H1 (cell line): ENCODE measurements around the gene PGLYRP4. TPM values are rescaled to one million over a fixed set of nuclear protein-coding genes. Genes with fewer than 3 reads are reported as not detected.

ENCODE experiments used
- CTCF ChIA-PET: fragments of 300-600 bp; sonication (Branson Sonifier 250); formaldehyde crosslinking; loops from one replicate; lab custom pipeline; 2021; ENCODE audit not compliant: partially characterized antibody; lab: Charles Lee
- POLR2A ChIA-PET: fragments of 300-600 bp; sonication (Branson Sonifier 250); formaldehyde crosslinking; loops from one replicate; lab custom pipeline; 2021; ENCODE audit warnings: inconsistent platforms; ENCODE audit not compliant: partially characterized antibody; lab: Charles Lee
- DNase-seq, 2 experiments: peaks; one replicate each; pipeline versions ENCODE4 v3.0.0 to v3.0.0-alpha.2; 2010 to 2022; ENCODE audit warnings: low spot score in 2 of 2, low read depth in 1 of 2, mixed read lengths in 1 of 2
- FAIRE-seq: peaks from 2 replicates; lab custom pipeline; 2011; peaks lifted over from hg19 to GRCh38; lab: Jason Lieb, UNC
- H2AFZ ChIP-seq: 2 replicates; pipeline ENCODE4 v1.8.1; 2012; ENCODE audit warnings: low read length, inconsistent platforms
- H2AK5ac ChIP-seq: 2 replicates; pipeline ENCODE4 v1.6.1; 2013; ENCODE audit warnings: low read depth, low read length
- H2BK120ac ChIP-seq: replicated peaks from 2 replicates; pipeline ENCODE3; 2013; ENCODE audit warnings: low read depth, low read length, inconsistent platforms
- H2BK12ac ChIP-seq: 2 replicates; pipeline ENCODE4 v1.6.1; 2013; ENCODE audit warnings: low read depth, low read length
- H2BK15ac ChIP-seq: 2 replicates; pipeline ENCODE4 v1.6.1; 2013; ENCODE audit warnings: low read length
- H2BK20ac ChIP-seq: 2 replicates; pipeline ENCODE4 v1.6.1; 2013; ENCODE audit warnings: low read length
- H2BK5ac ChIP-seq: 2 replicates; pipeline ENCODE4 v1.6.1; 2013; ENCODE audit warnings: low read depth, low read length
- H3K14ac ChIP-seq: 2 replicates; pipeline ENCODE4 v1.6.1; 2013; ENCODE audit warnings: inconsistent platforms; ENCODE audit not compliant: insufficient read length
- H3K18ac ChIP-seq: 2 replicates; pipeline ENCODE4 v1.6.1; 2013; ENCODE audit warnings: low read length; ENCODE audit errors: extremely low read depth
- H3K23ac ChIP-seq: 2 replicates; pipeline ENCODE4 v1.6.1; 2013; ENCODE audit warnings: inconsistent platforms; ENCODE audit not compliant: insufficient read length
- H3K23me2 ChIP-seq: 2 replicates; pipeline ENCODE4 v1.6.1; 2013; ENCODE audit warnings: low read depth, low read length
- H3K27ac ChIP-seq: 2 replicates; pipeline ENCODE4 v1.6.1; 2011; ENCODE audit warnings: low read depth, low read length, inconsistent platforms
- H3K27me3 ChIP-seq, 4 experiments: replicated peaks in 1 of 4; 1 replicate in 1 of 4; 2 replicates in 3 of 4; pipeline versions ENCODE4 v1.6.1 to v1.8.1; 2011 to 2013; ENCODE audit warnings: low read length in 3 of 4, mild to moderate bottlenecking in 3 of 4, inconsistent platforms in 2 of 4, mixed read lengths in 2 of 4, moderate library complexity in 1 of 4; ENCODE audit not compliant: control insufficient read depth in 3 of 4, insufficient read depth in 3 of 4; ENCODE audit errors: extremely low read depth in 1 of 4
- H3K36me3 ChIP-seq, 4 experiments: 2 replicates each; pipeline versions ENCODE4 v1.6.1 to v1.8.1; 2011 to 2013; ENCODE audit warnings: mild to moderate bottlenecking in 4 of 4, low read length in 3 of 4, moderate library complexity in 2 of 4, control low read depth in 1 of 4, inconsistent platforms in 1 of 4; ENCODE audit not compliant: insufficient read depth in 4 of 4, control insufficient read depth in 2 of 4
- H3K4ac ChIP-seq: replicated peaks from 2 replicates; pipeline ENCODE3; 2013; ENCODE audit warnings: low read length, low read depth, mixed read lengths, inconsistent platforms; ENCODE audit not compliant: insufficient read length
- H3K4me1 ChIP-seq, 4 experiments: replicated peaks in 1 of 4; 1 replicate in 1 of 4; 2 replicates in 3 of 4; pipeline versions ENCODE4 v1.6.1 to v1.8.1; 2011 to 2013; ENCODE audit warnings: low read length in 3 of 4, inconsistent platforms in 2 of 4, mixed read lengths in 1 of 4; ENCODE audit not compliant: insufficient read depth in 4 of 4, control insufficient read depth in 3 of 4
- H3K4me2 ChIP-seq, 2 experiments: 2 replicates each; pipeline versions ENCODE4 v1.6.1 to v1.8.1; 2011 to 2013; ENCODE audit warnings: low read depth in 2 of 2, low read length in 2 of 2, control low read depth in 1 of 2, inconsistent platforms in 1 of 2, mild to moderate bottlenecking in 1 of 2; ENCODE audit not compliant: insufficient read depth in 1 of 2
- H3K4me3 ChIP-seq, 4 experiments: fragments of 200-600, 300-600 bp in 1 of 4; sonication (generic), shearing (Covaris generic), sonication (Bioruptor Twin) in 1 of 4; 2 replicates each; pipeline versions ENCODE4 v1.5.1 to v1.8.1; 2011 to 2016; ENCODE audit warnings: low read length in 4 of 4, low read depth in 3 of 4, control low read depth in 2 of 4, inconsistent platforms in 2 of 4, mild to moderate bottlenecking in 2 of 4, mixed read lengths in 1 of 4, moderate library complexity in 1 of 4; ENCODE audit not compliant: insufficient read depth in 2 of 4; ENCODE audit errors: extremely low read depth in 1 of 4
- H3K56ac ChIP-seq: replicated peaks from 2 replicates; pipeline ENCODE3; 2013; ENCODE audit warnings: low read depth, mild to moderate bottlenecking, mixed read lengths, low read length, inconsistent platforms; ENCODE audit not compliant: insufficient read length
- H3K79me1 ChIP-seq: 2 replicates; pipeline ENCODE4 v1.6.1; 2013; ENCODE audit warnings: low read depth, low read length, control low read depth
- H3K79me2 ChIP-seq, 2 experiments: 2 replicates each; pipeline versions ENCODE4 v1.6.1 to v1.8.1; 2012 to 2013; ENCODE audit warnings: low read length in 2 of 2, mild to moderate bottlenecking in 2 of 2, inconsistent platforms in 1 of 2; ENCODE audit not compliant: insufficient read depth in 2 of 2, control insufficient read depth in 1 of 2
- H3K9ac ChIP-seq, 4 experiments: replicated peaks in 1 of 4; 1 replicate in 1 of 4; 2 replicates in 3 of 4; pipeline versions ENCODE4 v1.6.1 to v1.8.1; 2011 to 2013; ENCODE audit warnings: low read depth in 3 of 4, low read length in 3 of 4, control low read depth in 2 of 4, mild to moderate bottlenecking in 2 of 4, moderate library complexity in 2 of 4, inconsistent platforms in 1 of 4; ENCODE audit errors: extremely low read depth in 1 of 4
- H3K9me3 ChIP-seq, 2 experiments: 2 replicates each; pipeline versions ENCODE4 v1.6.1 to v1.8.1; 2012 to 2013; ENCODE audit warnings: mild to moderate bottlenecking in 2 of 2, moderate library complexity in 2 of 2, control low read depth in 1 of 2, inconsistent platforms in 1 of 2, low read depth in 1 of 2, low read length in 1 of 2, mixed read lengths in 1 of 2; ENCODE audit not compliant: insufficient read depth in 2 of 2
- H4K20me1 ChIP-seq, 2 experiments: replicated peaks in 1 of 2; 2 replicates each; pipeline versions ENCODE3 to v1.8.1; 2011 to 2013; ENCODE audit warnings: inconsistent platforms in 2 of 2, low read length in 2 of 2, mild to moderate bottlenecking in 1 of 2; ENCODE audit not compliant: insufficient read depth in 2 of 2, control insufficient read depth in 1 of 2
- H4K5ac ChIP-seq: 2 replicates; pipeline ENCODE4 v1.6.1; 2013; ENCODE audit warnings: low read length, low read depth, mixed read lengths, inconsistent platforms; ENCODE audit not compliant: insufficient read length
- H4K8ac ChIP-seq: 2 replicates; pipeline ENCODE4 v1.8.0; 2013; ENCODE audit warnings: mild to moderate bottlenecking, moderate library complexity, low read length, inconsistent platforms; ENCODE audit not compliant: insufficient read depth; ENCODE audit errors: extremely low read depth
- H4K91ac ChIP-seq: replicated peaks from 2 replicates; pipeline ENCODE3; 2013; ENCODE audit warnings: low read length, mixed read lengths, inconsistent platforms; ENCODE audit not compliant: insufficient read length
- ASH2L ChIP-seq: fragments of 200-600, 300-600 bp; sonication (generic); IDR thresholded peaks from one replicate; pipeline ENCODE4 v1.7.1; 2017; ENCODE audit warnings: low read length
- CHD1 ChIP-seq: IDR thresholded peaks from 2 replicates; pipeline ENCODE4 v1.6.1; 2012; ENCODE audit warnings: low read depth, low read length, improper control_type of control experiment
- CHD2 ChIP-seq: IDR thresholded peaks from 2 replicates; pipeline ENCODE4 v1.6.1; 2012; ENCODE audit warnings: low read length, improper control_type of control experiment
- EGR1 ChIP-seq: IDR thresholded peaks from 2 replicates; pipeline ENCODE4 v1.6.1; 2011; ENCODE audit warnings: low read depth, low read length, borderline replicate concordance
- NANOG ChIP-seq: IDR thresholded peaks from 2 replicates; pipeline ENCODE4 v1.6.1; 2011; ENCODE audit warnings: low read length, low read depth, mild to moderate bottlenecking, inconsistent platforms; ENCODE audit not compliant: insufficient read depth, poor library complexity, severe bottlenecking
- NRF1 ChIP-seq: IDR thresholded peaks from 2 replicates; pipeline ENCODE4 v1.6.1; 2011; ENCODE audit warnings: mild to moderate bottlenecking, low read depth, low read length, improper control_type of control experiment
- SP1 ChIP-seq: IDR thresholded peaks from 2 replicates; pipeline ENCODE4 v1.6.1; 2011; ENCODE audit warnings: low read depth, low read length
- TAF7 ChIP-seq: optimal IDR thresholded peaks from 2 replicates; pipeline ENCODE3; 2011; ENCODE audit warnings: low read depth, mild to moderate bottlenecking, inconsistent platforms, low read length, moderate library complexity, borderline replicate concordance
- WGBS, 2 experiments: shearing (Covaris generic) in 1 of 2; methylation state at CpG; one replicate each; pipeline versions ENCODE4 v1.1.6 to v1.1.7; 2013 to 2015; ENCODE audit warnings: low lambda C conversion rate in 2 of 2, mixed read lengths in 2 of 2, inconsistent platforms in 1 of 2, low coverage in 1 of 2, missing lambda C conversion rate in 1 of 2; ENCODE audit not compliant: insufficient replicate concordance in 2 of 2, insufficient coverage in 1 of 2, insufficient read length in 1 of 2; ENCODE audit errors: extremely low coverage in 1 of 2, missing lambda C conversion rate in 1 of 2; 5-methylcytosine and 5-hydroxymethylcytosine counted together
- polyA plus RNA-seq, 7 experiments: library from polyadenylated mRNA; depleted of rRNA in 3 of 7; stranded (reverse) in 5 of 7; unstranded in 2 of 7; fragments of >200 nt in 5 of 7; fragments of 200-250 nt in 2 of 7; gene quantifications; 1 replicate in 5 of 7; 2 replicates in 1 of 7; 4 replicates in 1 of 7; pipeline versions ENCODE4 v1.2.1 to v1.2.3, GENCODE V29; 2011 to 2013; ENCODE audit warnings: missing spikeins in 2 of 7, mixed read lengths in 2 of 7
- total RNA-seq: library from RNA; stranded (reverse); fragmentation: NEBNext Ultra II Directional; extraction: Animal tissue kit (Norgen Biotek cat#: 25700); gene quantifications from 2 replicates; pipeline ENCODE4 v1.2.1, GENCODE V29; 2021
- TF ChIP-seq, protein P1 (sequence below): IDR thresholded peaks from 2 replicates; pipeline ENCODE4 v1.6.1; 2012; ENCODE audit warnings: inconsistent platforms
- TF ChIP-seq, protein P2 (sequence below), 3 experiments: IDR thresholded peaks; 1 replicate in 2 of 3; 2 replicates in 1 of 3; pipeline versions ENCODE4 v1.5.1 to v1.6.1; 2011; ENCODE audit warnings: low read length in 3 of 3, mild to moderate bottlenecking in 3 of 3, inconsistent platforms in 2 of 3, low read depth in 1 of 3, moderate library complexity in 1 of 3; ENCODE audit not compliant: insufficient read depth in 1 of 3; ENCODE audit errors: control extremely low read depth in 1 of 3

The PGLYRP4 gene
- total and polyA plus RNA-seq, 2 of the 8 experiments (the other 6 are each of a cell fraction or from before 2014, with no cell fraction given) = not detected

DNA sequence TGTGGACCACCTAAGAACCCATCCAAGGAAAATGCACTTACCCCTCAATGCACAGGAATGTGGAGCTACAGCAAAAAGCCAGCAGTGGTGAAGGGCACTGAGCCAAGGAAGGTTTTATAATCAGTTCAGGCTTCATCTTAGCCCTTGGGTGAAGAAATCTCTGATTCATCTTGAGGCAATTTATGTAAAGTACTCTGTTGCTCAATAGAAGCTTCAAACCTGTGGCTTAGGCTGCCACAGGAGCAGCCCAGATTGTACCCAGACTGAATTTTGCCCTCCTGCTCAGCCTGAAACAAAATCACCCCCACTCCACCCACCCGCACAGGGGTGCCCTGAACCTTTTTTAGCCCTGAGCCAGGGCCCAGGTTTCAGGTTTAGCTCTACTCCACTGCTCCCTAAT, 26.9 kb upstream of the PGLYRP4 start, which contains the start of gene S100A12:
S100A12 (minus strand) TSS at position 111 of the 400 bp plus-strand sequence. CDS start 1,029 bp downstream, outside the sequence.
- no peaks in the 10 kb centered on the region for H3K23me2 ChIP-seq
- no peak within 1 kb of the TSS for H2AFZ ChIP-seq
- TF ChIP-seq ASH2L = no peak
- TF ChIP-seq, protein P1, sequence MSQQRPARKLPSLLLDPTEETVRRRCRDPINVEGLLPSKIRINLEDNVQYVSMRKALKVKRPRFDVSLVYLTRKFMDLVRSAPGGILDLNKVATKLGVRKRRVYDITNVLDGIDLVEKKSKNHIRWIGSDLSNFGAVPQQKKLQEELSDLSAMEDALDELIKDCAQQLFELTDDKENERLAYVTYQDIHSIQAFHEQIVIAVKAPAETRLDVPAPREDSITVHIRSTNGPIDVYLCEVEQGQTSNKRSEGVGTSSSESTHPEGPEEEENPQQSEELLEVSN = no peak
- no peak for TF ChIP-seq NANOG
- no peak for TF ChIP-seq EGR1
- TF ChIP-seq CHD1 = no peak
- TF ChIP-seq, protein P2, sequence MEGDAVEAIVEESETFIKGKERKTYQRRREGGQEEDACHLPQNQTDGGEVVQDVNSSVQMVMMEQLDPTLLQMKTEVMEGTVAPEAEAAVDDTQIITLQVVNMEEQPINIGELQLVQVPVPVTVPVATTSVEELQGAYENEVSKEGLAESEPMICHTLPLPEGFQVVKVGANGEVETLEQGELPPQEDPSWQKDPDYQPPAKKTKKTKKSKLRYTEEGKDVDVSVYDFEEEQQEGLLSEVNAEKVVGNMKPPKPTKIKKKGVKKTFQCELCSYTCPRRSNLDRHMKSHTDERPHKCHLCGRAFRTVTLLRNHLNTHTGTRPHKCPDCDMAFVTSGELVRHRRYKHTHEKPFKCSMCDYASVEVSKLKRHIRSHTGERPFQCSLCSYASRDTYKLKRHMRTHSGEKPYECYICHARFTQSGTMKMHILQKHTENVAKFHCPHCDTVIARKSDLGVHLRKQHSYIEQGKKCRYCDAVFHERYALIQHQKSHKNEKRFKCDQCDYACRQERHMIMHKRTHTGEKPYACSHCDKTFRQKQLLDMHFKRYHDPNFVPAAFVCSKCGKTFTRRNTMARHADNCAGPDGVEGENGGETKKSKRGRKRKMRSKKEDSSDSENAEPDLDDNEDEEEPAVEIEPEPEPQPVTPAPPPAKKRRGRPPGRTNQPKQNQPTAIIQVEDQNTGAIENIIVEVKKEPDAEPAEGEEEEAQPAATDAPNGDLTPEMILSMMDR (IDR thresholded peaks at IDR 0.05; ENCODE audit: control extremely low read depth in 1 of 3, insufficient read depth in 1 of 3, low read depth in 1 of 3, low read length in 3 of 3) = no peak
- no peak for TF ChIP-seq TAF7
- no peak for TF ChIP-seq CHD2
- TF ChIP-seq SP1 = no peak
- TF ChIP-seq NRF1 = no peak
- H3K4ac ChIP-seq = no peak within 1 kb of the TSS
- FAIRE-seq (no peak), DNase-seq (no peak)
- no peak within 1 kb of the TSS for H3K4me2 ChIP-seq
- H4K91ac ChIP-seq = no peak within 1 kb of the TSS
- no peaks in the 10 kb centered on the region for H3K79me2 ChIP-seq
- H3K9me3 ChIP-seq = peaks cover 0 to 4% of the 10 kb centered on the region in 2 experiments; a peak in 2 of 4 replicates
- H3K4me1 ChIP-seq = no peaks in the 10 kb centered on the region
- no peak within 1 kb of the TSS for H3K9ac ChIP-seq
- WGBS, 2 experiments = 93% methylated on average over 1 of the region's 1 CpG; no CpG with 5 or more reads in 1 of the 2 experiments
- ChIA-PET CTCF (interaction anchor here (0.5 to 1.4 kb wide), 4 partner anchors 20 to 119 kb away, joined by 3 to 4 read pairs (median 3); no protein-coding TSS in a partner anchor), POLR2A (no interaction called here)
- no peak within 1 kb of the TSS for H2BK12ac ChIP-seq
- no peak within 1 kb of the TSS for H2BK15ac ChIP-seq
- no peak within 1 kb of the TSS for H3K56ac ChIP-seq
- no peak within 1 kb of the TSS for H3K27ac ChIP-seq
- H4K20me1 ChIP-seq = no peaks in the 10 kb centered on the region
- H3K14ac ChIP-seq = no peak within 1 kb of the TSS
- H3K4me3 ChIP-seq = no peak within 1 kb of the TSS
- H4K8ac ChIP-seq = no peak within 1 kb of the TSS
- no peak within 1 kb of the TSS for H2BK5ac ChIP-seq
- no peak within 1 kb of the TSS for H4K5ac ChIP-seq
- H2BK20ac ChIP-seq = no peak within 1 kb of the TSS
- no peak within 1 kb of the TSS for H3K18ac ChIP-seq
- H3K79me1 ChIP-seq = no peaks in the 10 kb centered on the region
- H3K36me3 ChIP-seq = no peaks in the 10 kb centered on the region
- no peak within 1 kb of the TSS for H2AK5ac ChIP-seq
- no peak within 1 kb of the TSS for H2BK120ac ChIP-seq
- no peak within 1 kb of the TSS for H3K23ac ChIP-seq
- no peaks in the 10 kb centered on the region; a peak in 1 of 7 replicates for H3K27me3 ChIP-seq
